Glutamatergic neuron (in vitro differentiated cells): ENCODE measurements around the gene INPP4A. TPM values are rescaled to one million over a fixed set of nuclear protein-coding genes. Genes with fewer than 3 reads are reported as not detected.

Experiments
- DNase-seq: peaks from one replicate; pipeline ENCODE4 v3.0.0; 2022
- H3K27ac Mint-ChIP-seq: one replicate; pipeline ENCODE4 v1.8.0; 2020; ENCODE audit warnings: mild to moderate bottlenecking, mixed read lengths, inconsistent platforms; ENCODE audit not compliant: unreplicated experiment
- H3K27me3 Mint-ChIP-seq: one replicate; pipeline ENCODE4 v1.8.0; 2020; ENCODE audit warnings: mild to moderate bottlenecking, moderate library complexity, mixed read lengths, inconsistent platforms; ENCODE audit not compliant: unreplicated experiment
- H3K36me3 Mint-ChIP-seq: one replicate; pipeline ENCODE4 v1.8.0; 2020; ENCODE audit warnings: mild to moderate bottlenecking, mixed read lengths, inconsistent platforms; ENCODE audit not compliant: unreplicated experiment
- H3K4me1 Mint-ChIP-seq: one replicate; pipeline ENCODE4 v1.8.0; 2020; ENCODE audit warnings: mild to moderate bottlenecking, low read depth, mixed read lengths, inconsistent platforms; ENCODE audit not compliant: unreplicated experiment
- H3K4me3 Mint-ChIP-seq: one replicate; pipeline ENCODE4 v1.8.0; 2020; ENCODE audit warnings: mild to moderate bottlenecking, mixed read lengths, inconsistent platforms; ENCODE audit not compliant: unreplicated experiment
- H3K9me3 Mint-ChIP-seq: one replicate; pipeline ENCODE4 v1.8.0; 2020; ENCODE audit warnings: mild to moderate bottlenecking, moderate library complexity, mixed read lengths, inconsistent platforms; ENCODE audit not compliant: unreplicated experiment
- total RNA-seq: library from RNA; stranded (reverse); fragmentation: NEBNext Ultra II Directional; extraction: Animal tissue kit (Norgen Biotek cat#: 25700); gene quantifications from one replicate; pipeline ENCODE4 v1.2.1, GENCODE V29; 2021; ENCODE audit not compliant: unreplicated experiment
- TF ChIP-seq, protein P1 (sequence below): fragments of 200-600 bp; sonication (generic); IDR thresholded peaks from one replicate; pipeline ENCODE4 v1.5.0; 2021; ENCODE audit not compliant: partially characterized antibody, unreplicated experiment

INPP4A gene
- total RNA-seq, 1 donor from 2014 or later: 54.5 TPM

DNA sequence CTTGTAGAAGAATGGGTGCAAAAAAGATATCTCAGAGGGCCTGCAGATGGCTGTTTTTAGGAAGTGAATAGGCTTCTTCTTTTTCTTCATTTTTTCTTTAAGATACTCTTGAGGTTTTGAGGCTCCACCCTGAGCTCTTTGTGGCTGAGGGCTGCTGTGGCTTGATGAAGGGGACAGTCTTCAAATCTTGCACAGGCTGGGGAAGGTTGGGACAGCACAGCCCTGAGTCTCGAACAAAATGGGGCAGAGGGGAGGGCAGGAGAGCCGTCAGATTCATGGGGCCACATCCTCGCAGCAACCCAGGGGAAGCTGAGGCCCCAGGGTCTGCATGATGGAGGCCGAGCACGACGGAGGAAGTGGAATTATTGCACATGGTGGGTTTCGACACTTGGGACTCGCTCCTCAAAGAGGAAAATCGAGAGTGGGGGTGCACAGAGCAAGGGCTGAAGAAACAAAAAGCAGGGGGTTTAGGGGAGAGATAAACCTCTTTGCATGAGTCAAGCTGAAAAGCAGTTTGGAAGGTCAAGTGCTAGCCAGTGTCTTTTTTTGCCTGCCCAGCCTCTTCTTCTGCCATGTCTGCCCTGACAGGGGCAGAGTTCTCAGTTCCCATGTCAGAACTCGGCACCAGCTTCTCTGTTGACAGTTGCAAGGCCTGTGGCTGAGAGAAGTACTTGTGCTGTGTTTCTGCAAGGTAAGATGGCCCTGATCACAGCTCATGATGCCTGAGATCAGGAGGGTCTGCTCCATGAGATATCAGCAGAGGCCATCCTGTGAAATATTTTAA, 19.5 kb downstream of the INPP4A start:
- H3K4me3 Mint-ChIP-seq: no peak overlapping the region
- no peak for DNase-seq
- peaks cover 9% of the 10 kb centered on the region for H3K27me3 Mint-ChIP-seq
- TF ChIP-seq, protein P1, sequence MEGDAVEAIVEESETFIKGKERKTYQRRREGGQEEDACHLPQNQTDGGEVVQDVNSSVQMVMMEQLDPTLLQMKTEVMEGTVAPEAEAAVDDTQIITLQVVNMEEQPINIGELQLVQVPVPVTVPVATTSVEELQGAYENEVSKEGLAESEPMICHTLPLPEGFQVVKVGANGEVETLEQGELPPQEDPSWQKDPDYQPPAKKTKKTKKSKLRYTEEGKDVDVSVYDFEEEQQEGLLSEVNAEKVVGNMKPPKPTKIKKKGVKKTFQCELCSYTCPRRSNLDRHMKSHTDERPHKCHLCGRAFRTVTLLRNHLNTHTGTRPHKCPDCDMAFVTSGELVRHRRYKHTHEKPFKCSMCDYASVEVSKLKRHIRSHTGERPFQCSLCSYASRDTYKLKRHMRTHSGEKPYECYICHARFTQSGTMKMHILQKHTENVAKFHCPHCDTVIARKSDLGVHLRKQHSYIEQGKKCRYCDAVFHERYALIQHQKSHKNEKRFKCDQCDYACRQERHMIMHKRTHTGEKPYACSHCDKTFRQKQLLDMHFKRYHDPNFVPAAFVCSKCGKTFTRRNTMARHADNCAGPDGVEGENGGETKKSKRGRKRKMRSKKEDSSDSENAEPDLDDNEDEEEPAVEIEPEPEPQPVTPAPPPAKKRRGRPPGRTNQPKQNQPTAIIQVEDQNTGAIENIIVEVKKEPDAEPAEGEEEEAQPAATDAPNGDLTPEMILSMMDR: no peak
- H3K27ac Mint-ChIP-seq: peak overlapping the region; percentile 48
- H3K4me1 Mint-ChIP-seq: peaks cover 6% of the 10 kb centered on the region
- H3K9me3 Mint-ChIP-seq: peaks cover 2% of the 10 kb centered on the region
- no peaks in the 10 kb centered on the region for H3K36me3 Mint-ChIP-seq

DNA sequence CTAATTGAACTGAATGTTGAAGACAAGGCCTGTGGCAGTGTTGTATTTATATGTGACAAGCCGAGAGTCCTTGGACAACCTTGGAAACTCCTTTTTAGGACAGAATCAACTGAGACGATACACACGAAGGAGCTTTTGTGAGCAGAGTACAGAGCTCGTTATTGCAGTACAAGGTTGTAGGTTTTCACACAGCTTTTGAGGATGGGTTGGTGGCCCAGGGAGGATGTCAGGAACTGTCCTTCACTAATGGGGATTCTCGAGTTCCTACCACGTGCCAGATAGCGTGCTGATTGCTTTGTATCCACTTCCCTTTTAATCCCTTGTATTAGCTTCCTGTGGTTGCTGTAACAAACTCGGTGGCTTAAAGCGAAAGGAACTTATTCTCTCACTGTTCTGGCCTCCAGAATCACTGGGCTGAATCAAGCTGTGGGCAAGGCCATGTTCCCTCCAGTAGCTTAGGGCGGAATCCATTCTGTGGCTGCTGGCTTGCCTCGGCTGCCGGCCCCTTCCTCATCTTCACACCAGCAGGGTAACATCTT, 20.2 kb downstream of the INPP4A start:
- H3K4me1 Mint-ChIP-seq: peaks cover 4% of the 10 kb centered on the region
- H3K27me3 Mint-ChIP-seq: peaks cover 9% of the 10 kb centered on the region
- peak overlapping the region; percentile 12 for H3K27ac Mint-ChIP-seq
- H3K36me3 Mint-ChIP-seq: no peaks in the 10 kb centered on the region
- TF ChIP-seq, protein P1: no peak
- peaks cover 2% of the 10 kb centered on the region for H3K9me3 Mint-ChIP-seq
- peak overlapping the region; percentile 6 for H3K4me3 Mint-ChIP-seq
- no peak for DNase-seq

DNA sequence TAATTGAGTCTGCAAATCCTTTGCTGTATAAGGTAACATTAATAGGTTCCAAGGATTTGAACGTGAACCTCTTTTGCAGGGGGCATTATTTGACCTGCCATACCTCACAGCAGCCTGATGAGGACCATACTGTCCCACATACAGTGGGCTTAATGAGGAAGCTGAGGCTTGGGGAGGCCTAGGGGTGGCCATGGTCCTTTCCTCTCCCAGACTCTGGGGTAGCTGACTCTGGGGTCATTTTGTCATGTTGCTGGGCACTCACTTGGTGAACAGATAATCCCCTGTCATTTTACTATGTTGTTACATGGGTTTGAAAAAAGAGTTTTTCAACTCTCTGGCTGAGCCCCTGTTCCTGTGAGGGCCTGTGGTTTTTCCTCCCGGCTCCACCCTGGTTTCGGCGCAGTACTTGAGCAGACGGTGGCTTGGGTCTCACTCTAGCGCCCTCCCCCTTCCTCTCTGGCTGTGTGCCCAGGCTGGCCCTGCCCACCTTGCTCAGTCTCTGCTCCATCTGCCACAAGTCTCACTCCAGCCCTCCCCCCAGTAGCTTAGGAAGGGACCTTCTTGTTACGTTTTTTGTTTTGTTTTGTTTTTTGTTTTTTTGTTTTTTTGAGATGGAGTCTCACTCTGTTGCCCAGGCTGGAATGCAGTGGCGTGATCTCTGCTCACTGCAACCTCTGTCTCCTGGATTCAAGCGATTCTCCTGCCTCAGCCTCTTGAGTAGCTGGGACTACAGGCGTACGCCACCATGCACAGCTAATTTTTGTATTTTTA, 21.0 kb downstream of the INPP4A start:
- peaks cover 4% of the 10 kb centered on the region for H3K4me1 Mint-ChIP-seq
- H3K27me3 Mint-ChIP-seq: peaks cover 9% of the 10 kb centered on the region
- no peaks in the 10 kb centered on the region for H3K36me3 Mint-ChIP-seq
- H3K27ac Mint-ChIP-seq: peak overlapping the region; percentile 7
- no peak for DNase-seq
- peaks cover 2% of the 10 kb centered on the region for H3K9me3 Mint-ChIP-seq
- TF ChIP-seq, protein P1: no peak
- H3K4me3 Mint-ChIP-seq: peak overlapping the region; percentile 32

DNA sequence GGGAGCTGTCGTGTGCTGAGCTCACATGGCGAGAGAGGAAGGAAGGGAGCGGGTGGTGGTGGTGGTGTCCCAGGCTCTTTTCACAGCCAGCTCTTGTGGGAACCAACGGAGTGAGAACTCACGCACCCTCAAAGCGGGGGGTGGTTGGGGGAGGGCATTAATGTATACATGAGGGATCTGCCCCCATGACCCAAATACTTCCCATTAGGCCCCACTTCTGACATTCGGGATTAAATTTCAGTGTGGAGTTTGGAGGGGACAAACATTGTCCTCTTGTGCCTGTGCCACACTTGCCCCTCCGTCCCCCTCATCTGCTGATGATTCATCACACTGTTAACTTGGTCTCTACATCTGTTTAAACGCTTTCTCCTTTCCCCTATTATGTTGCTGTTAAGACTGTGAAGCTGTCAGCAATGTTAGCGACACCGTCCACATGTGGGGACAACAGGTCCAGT, 22.5 kb downstream of the INPP4A start:
- Mint-ChIP-seq H3K9me3 (peaks cover 2% of the 10 kb centered on the region), H3K27ac (no peak overlapping the region), H3K4me1 (peaks cover 2% of the 10 kb centered on the region), H3K36me3 (no peaks in the 10 kb centered on the region), H3K27me3 (peaks cover 9% of the 10 kb centered on the region), H3K4me3 (no peak overlapping the region)
- DNase-seq: no peak
- TF ChIP-seq, protein P1: no peak
